NCI-H446 (cell line): ENCODE data around the gene CEP72.
A peak's percentile ranks its signal among the peaks of the same experiment; 100 is the strongest.
"Not testable (repeated sequence)": the region's sequence is repeated elsewhere in the genome, so short reads cannot be mapped to it uniquely, and the experiment has no call there.

Source experiments
- DNase-seq, 2 experiments: peaks; one replicate each; lab custom pipeline; 2025; lab: John Stamatoyannopoulos, UW

Gene CEP72

DNA sequence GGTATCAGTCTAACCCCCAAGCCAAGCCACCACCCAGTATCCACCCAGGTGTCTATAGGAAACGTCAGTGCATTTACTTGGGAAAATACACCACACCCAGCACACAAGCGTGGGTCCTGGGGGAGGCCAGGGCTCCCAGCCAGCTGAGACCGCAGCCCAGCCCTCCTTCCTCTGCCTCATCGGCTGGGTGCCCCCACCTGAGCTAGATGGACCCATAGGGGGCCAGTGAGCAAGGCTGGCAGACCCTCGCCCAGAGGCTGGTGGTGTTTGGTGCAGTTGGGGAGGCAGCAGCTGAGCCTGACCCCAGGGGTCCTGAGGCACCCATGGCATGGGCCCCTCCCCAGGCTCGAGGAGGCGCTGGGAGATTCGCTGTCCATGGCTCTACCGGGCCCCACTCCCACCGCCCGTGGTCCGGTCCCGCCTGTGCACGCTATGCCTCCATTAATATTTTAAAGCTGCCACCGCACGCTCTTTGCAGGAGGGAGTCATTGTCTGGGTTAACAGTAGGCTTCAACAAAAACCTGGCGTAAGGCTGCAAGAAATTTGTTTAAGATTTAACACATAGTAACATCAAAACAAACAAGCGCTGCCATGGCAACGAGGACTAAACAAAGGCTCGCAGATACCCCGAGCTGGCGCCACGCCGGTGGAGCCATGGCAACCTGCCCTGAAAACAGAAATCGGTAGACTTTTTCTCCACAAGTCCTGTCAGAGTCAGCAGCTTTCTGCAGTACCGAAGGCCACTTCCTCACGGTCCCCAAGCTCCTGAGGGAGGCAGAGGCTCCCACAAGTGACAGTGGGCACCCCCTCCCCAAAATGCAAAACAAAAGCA lies 60.4 kb downstream of the CEP72 start:
- peak; percentile 66 to 90 for DNase-seq

DNA sequence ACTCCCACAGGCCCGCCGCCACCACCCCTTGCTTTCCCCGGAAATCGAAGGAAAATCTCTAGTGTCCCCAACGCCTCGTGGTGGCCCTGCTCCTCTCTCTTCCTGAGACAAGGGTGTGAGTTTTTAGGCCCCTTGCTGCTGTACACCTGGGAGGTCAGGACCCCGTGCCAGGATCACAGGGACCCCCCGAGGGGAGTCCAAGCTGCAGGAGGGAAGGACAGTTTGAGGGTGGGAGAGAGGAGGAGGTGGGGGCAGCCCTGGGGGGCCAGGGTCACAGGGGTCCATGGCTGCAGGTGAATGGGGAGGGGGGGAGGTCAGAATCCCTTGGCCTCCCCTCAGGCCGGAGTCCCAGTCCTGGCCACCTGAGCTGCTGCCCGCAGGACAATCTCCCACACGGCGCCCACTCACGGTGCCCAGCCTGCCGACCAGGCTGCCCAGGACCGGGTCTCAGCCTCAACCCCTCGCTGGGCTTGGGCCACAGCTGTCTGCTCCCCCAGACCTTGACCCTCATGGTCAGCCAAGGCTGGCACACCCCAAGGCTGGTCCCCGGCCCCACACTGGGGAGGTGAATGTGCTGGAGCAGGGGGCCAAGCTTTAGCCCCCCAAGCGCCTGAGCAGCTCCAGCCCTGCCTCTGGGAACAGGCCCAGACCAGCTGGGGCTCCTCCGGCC lies 61.2 kb downstream of the CEP72 start:
- DNase-seq = no peak

DNA sequence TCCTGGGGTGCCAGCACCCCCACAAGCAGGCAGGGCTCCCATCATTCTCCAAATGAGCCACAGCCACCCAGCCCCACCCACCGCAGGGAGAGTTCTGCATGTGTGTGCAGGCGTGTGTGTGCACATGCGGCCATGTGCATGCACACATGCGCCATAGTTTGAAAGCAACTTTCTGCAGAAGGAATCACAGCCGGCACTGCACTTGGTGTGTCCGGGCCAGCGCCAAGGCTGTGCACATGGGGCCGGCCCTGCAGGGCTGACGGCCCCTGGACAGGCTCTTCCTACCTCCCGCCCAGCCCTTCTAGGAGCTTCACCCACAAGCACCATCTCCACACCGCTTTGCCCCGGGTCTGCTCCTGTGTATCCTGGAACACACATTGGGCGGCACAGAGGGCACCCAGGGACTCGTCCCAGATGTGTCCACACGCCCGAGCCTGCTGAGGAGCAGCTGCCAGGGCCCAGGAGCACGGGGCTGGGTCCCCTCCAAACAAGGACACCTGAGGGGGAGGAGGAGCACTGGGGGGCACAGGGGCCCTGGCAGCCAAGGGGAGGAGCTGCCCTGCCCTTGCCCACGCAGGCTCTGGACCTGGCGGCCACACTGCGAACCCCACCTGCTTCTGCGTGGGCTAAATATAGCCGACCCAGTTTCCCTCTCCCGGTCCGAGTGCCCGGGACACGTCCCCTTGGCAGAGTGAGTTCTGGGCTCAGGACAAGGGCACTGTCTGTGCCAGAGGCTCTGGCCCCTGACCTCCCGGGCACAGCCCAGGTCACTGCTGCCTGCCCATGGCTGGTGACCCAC lies 61.9 kb downstream of the CEP72 start:
- no peak for DNase-seq

DNA sequence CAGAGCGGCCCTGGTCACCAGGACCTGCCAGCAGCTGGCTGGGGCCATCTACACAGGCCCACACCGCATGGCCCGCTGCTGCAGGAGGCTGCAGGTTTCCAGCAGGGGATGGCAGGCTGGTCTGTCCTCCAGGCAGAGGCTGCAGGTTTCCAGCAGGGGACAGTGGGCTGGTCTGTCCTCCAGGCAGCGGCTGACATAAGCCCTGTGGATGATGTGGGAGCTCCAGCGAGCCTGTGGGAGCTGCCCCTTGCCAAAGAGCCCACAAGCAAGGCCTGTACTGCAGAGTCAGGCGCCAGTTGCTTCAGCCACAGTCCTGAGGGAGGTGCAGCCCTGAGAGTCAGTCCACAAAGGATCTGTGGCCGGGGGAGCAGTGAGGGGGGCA lies 62.5 kb downstream of the CEP72 start:
- DNase-seq = no peak

DNA sequence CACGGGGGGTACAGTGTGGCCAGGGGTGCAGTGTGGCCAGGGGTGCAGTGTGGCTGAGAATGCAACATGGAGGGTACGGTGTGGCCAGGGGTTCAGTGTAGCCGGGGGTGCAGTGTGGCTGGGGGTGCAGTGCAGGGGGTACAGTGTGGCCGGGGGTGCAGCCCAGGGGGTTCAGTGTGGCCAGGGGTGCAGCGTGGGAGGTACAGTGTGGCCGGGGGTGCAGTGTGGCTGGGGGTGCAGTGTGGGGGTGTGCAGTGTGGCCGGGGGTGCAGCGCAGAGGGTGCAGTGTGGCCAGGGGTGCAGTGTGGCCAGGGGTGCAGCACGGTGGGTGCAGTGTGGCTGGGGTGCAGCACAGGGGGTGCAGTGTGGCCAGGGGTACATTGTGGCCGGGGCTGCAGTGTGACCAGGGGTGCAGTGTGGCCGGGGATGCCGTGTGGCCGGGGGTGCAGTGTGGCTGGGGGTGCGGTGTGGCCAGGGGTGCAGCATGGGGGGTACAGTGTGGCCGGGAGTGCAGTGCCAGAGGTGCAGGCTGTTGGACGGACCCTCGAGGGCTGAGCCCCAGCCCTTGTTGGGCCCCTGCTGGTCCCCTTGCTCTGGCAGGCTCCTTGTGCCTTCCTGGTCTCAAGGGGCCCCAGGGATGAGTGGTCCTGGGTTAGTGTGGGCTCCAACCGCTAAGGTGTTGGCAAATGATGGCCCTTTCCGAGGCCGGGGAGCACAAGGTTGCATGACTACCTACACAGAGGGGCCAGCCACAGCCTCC lies 63.2 kb downstream of the CEP72 start:
- no peak for DNase-seq

DNA sequence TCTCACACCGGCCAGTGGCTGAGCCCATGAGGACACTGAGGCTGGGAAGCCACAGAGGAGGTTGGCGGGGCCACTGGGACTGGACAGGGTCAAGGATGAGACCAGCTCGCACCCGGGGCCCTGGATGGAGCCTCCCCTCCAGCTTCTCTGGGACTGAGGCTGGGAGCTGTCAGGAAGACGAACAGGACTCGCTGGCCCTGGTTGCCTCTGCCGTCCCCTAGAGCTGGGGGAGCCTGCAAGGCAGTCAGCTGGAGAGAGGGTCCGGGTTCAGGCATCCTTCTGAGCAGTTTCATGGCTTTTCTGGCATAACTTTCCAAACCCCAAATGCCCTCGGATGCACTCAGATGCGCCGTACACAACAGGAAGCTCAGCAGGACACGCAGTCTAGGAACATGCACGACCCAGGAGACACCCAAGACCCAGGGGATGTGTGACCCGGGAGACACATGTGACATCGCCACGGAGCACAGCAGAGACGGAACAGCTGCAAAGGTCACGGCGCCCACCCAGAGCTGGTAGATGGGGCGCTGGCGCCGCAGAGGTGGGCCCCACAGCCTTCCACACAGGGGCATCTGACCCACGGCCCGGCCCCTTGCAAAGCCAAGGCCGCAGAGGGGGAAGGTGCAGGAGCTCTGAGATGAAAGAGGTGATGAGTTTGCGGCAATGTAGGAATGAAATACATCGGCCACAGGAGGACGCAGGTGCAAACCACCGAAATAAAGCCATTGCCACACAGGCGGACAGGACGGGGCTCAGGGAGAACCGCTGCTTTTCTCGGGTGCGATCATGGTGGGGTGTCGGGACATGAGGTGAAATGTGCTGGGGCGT lies 63.9 kb downstream of the CEP72 start:
- DNase-seq = no peak

DNA sequence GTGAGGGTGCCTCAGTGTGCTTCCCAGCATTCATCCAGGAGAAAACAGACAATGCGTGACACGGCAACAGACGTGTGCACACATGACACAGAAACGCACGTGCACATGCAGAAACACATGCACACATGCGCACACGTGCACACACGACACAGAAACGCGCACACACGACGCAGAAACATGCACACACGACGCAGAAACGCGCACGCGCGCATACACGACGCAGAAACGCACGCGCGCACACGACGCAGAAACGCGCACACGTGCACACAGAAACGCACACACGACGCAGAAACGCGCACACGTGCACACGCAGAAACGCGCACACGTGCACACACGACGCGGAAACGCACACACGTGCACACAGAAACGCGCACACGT lies 64.5 kb downstream of the CEP72 start:
- DNase-seq = no peak

DNA sequence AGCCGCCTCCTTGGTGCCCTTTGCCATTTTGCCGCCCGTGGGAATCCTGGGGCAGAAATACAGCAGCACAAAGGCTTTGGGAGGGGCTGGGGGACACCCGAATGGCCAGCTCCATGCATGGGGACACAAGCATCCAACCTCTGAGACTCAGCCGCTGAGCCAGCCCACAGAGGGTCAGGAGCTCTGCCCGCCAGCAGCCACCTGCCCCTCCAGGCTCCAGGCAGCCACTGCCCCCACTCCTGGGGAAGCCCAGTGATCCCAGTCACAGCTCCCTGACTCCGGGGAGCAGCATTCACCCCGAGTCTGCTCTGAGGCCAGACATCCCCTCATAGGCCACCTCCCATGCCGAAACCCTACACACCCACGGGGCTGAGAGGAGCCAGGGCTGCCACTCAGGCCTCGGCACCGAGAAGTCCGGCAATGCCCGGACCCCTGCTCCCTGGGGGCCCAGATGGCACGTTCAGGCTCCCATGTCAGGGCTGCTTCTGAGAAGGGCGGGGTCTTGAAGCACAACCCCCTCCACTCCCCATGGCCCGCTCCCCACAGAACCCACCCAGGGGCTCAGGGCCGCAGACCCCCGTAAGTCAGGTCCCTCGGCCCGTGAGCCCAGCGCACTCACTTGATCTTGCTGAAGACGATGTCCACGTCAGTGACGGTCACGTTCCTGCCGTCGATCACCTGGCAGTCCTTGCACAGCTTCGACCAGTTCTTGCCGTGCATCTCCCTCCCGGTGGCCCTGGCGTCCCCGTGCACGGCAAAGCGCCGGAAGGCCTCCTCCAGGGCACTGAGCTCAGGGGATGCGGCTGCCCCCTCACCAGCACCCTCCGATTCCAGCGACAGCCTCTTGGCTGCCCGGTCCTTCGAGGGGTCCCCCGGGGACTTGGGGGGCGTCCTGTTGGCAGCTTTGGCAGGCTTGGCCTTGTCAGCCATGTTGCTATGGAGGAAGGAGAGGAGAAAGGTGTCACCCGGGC lies 65.3 kb downstream of the CEP72 start:
- DNase-seq = no peak

DNA sequence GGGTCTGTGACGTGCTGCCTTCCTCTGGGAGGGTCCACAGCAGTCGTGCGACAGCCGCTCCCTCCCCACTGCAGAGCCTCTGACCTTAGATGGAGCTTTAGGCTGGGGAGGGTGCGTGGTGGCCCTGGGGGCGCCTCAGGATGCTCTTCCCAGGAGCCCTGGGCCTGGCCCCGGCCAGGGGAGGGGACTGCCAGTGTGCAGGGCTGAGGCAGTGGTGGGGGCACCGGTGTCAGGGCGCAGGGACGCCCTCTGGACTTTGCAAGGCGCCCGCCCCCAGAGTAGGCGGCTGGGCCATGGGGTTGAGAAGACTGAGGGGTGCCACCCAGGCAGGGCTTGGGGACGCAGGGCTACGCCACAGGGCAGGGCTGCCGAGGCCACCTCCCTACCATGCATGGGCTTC lies 66.4 kb downstream of the CEP72 start:
- not testable (repeated sequence) for DNase-seq

DNA sequence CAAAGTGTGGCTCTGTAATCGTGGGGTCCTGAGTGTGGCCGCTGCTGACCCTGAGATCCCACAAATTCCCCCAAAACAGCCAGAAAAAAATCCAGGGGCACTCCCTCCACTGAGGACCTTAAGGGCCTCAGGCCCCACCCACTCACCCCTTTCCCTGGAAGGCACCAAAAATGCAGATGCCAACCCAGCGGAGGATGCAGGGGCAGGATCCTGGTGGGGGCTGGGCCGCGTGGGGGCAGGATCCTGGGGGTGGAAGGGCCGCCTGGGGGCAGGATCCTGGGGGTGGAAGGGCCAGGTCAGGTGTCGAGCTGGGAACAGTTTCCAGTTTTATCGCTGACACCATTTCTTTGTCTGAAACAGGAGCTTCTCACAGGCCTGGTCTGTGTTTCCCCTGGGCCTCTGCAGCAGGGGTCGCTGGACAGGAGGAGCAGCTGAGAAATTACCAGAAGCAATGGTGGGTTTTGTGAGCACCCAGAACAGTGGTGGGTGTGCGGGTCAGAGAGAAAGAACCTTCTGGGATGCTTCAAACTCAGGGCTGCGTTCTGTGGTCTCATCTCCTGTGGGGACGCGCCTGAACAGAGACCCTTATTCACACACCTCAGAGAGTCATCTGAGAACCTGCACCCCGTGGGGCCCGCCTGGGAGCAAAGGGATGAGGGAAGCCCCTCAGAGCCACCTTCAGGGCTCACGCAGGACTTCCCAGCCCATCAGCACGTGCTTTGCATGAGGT lies 67.2 kb downstream of the CEP72 start:
- DNase-seq = not testable (repeated sequence)

DNA sequence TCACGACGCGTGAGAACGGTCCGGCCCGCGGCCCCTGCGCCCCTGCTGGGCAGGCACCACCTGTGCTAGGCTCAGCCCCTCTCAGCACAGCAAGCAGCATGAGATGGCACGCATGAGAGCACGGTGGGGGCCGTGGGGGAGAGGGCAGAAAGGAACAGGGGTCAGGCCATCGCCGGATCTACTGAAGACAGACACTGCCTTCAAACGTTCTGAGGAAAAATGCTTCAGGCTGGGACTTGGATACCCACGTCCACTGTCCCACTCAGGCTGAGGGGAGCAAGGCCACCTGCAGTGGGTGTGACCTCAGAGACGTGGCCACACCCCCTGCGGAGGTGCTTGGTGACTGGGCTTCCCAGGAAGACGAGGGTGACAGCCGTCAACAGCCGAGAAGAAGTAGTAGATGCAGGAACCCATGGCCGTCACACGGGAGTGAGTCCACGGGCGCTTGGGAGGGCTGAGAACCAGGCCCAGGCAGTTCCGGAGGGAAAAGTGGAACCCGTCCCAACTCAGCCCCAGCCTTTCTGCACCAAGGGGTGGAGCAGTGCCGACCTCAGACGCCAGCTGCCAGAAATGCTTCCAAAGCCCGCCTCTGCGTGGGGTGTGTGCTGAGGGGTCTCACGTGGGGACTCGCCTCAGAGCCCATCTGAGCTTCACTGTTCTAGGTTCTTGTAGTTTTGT lies 68.1 kb downstream of the CEP72 start:
- not testable (repeated sequence) for DNase-seq

DNA sequence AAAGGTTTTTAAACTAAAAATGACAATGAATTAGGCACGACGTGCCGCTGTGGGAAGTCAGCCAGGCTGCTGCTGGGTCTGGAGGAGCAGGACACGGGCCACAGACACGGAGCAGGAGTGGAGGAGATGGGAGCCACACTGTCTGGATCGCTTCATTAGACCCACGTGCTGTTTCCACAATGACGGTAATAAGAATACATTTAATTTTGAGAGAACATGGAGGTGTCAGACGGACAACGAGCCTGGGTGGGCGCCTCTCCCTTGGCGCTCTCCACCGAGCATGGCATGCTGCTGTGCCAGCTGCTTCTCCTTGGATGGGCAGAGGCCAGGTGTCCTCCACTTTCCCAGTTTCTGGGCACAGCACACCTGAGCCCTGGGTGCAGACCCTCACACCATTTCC lies 68.7 kb downstream of the CEP72 start:
- DNase-seq = not testable (repeated sequence)

DNA sequence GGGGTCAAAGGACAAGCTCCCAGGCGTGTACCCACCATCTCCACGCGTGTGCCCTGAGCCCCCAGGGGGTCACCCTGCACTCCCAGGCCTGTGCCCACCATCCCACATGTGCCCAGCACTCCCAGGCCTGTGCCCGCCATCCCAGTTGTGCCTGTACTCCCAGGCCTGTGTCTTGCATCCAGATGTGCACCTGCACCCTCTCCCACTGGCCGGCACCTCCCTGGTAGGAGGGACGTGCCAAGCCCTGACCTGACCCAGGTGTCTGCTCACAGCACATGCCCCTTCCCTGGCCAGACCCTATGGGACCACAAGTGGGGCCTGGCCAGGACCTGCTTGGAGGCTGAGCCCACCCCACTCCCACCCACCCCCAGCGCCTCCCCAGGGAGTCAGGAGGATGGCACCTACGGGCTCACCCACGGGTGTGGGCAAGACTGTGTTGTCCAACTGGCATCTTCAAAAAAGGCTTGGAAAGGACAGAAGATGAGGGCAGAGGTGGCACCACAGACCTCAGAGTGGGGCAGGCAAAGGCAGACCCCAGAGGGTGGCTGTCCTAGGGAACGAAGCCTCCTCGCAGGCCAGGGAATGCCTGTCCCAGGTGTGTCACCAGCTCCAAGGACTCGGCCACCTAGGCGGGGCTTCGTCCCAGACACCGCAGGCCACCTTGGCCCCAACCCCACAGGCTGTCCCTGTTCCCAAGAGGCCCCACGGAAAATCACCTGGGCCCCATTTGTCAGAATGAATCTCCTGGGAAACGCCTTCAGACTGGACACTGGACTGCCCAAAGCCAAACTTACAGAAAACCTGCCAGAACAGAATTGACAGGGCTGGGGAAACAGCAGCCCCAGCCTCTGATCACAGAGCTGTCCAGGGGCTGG lies 69.4 kb downstream of the CEP72 start:
- not testable (repeated sequence) for DNase-seq

DNA sequence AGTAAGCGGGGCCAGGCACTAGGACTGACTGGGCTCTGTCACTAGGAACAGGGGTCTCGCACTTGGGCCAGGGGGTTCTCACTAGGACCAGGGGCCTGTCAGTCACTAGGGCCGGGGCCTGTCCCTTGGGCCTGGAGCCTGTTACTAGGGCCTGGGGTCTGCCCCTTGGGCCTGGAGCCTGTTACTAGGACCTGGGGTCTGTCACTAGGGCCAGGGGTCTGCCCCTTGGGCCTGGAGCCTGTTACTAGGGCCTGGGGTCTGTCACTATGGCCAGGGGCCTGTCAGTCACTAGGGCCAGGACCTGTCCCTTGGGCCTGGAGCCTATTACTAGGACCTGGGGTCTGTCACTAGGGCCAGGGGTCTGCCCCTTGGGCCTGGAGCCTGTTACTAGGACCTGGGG lies 70.1 kb downstream of the CEP72 start:
- not testable (repeated sequence) for DNase-seq

DNA sequence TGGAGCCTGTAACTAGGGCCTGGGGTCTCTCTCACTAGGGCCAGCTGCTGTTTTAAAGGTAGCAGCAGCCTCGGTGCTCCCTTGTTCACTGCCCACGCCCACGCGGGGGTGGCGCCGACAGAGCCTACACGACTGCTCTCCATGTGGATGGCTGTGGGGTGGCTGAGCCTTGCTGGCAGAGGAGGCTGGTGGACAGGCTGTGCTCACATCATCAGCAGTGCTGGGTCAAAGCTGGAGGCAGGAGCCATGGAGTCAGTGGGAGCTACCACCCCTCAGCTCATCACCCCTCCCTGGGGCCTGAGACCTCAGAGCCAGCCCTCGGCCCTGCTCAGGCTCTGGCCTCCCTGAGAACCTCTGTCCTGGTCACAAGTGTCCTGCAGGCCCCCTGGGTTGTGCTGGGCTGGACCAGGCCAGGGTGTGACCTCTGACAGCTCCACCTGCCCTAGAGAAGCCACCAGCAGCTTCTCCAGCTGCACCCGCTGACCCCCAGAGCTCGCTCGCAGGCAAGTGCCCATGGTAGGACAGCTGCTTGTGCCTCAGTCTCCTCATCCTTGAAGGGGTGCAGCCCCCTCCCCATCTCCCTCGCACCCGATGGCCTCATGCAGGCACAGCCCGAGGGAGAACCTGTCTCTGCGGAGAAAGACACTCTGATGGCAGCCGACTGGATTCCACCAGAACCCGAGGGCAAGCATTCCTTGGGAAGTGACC lies 70.7 kb downstream of the CEP72 start:
- not testable (repeated sequence) for DNase-seq

DNA sequence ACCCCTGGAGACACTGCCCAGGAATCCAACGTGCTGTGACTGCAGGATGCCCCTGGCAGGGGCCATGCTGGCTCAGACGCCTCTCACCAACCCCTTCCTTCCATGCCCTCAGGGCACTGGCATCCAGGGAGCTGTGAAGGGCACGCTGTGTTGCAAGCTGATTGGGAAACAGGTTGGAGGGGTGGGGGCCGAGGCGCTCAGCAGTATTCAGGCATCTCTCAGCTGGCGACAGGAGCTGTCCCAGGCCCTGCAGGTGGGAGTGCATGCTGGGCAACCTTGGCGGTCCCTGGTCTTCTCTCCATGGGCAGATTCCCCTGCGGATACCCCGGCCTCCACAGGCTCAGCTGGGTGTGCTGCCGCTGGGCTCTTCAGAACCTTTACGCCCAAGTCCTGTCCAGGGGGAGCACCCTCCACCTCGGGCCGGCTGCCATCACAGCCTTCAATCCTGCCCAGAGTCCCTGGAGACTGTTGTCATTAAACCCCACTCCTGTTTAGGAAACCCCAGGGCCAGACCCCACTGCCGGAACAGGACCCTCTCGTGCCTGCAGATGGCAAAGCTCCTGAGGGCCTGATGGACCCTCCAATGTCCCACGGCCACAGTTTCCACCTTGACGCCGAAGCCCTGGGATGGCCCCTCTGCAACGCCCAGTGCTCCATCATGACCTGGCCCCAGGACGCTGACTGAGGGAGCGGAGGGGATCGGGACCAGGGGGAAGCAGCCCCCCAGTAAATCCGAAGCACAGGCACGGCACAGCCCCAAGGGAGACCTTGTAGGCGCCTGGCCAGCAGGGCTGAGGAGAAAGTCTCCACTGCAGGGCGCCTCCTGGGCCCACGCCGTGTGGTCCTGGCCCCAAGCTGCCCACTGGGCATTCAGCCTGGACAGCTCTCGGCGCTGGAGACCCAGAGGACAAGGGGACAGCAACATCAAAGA lies 71.7 kb downstream of the CEP72 start:
- DNase-seq = no peak
